Subcutaneous abdominal adipose tissue (tissue), 5 donors: ENCODE results near the gene MAN1A1.

ENCODE experiments used
- H3K27ac ChIP-seq: one replicate; pipeline ENCODE4 v1.7.0; 2013; ENCODE audit warnings: low read depth, mild to moderate bottlenecking, inconsistent platforms, low read length, moderate library complexity
- H3K27me3 ChIP-seq, 5 donors: one replicate each; pipeline ENCODE4 v1.7.0; 2013; ENCODE audit warnings: low read length in 5 of 5, inconsistent platforms in 1 of 5; ENCODE audit not compliant: control insufficient read depth in 5 of 5, insufficient read depth in 4 of 5
- H3K36me3 ChIP-seq, 5 donors: one replicate each; pipeline ENCODE4 v1.7.0; 2013; ENCODE audit warnings: low read length in 5 of 5; ENCODE audit not compliant: control insufficient read depth in 5 of 5, insufficient read depth in 5 of 5
- H3K4me1 ChIP-seq, 5 donors: one replicate each; pipeline ENCODE4 v1.7.0; 2013; ENCODE audit warnings: low read length in 5 of 5, mild to moderate bottlenecking in 3 of 5, moderate library complexity in 1 of 5; ENCODE audit not compliant: control insufficient read depth in 5 of 5, insufficient read depth in 5 of 5
- H3K4me3 ChIP-seq, 5 donors: one replicate each; pipeline ENCODE4 v1.7.0; 2013; ENCODE audit warnings: low read length in 5 of 5, low read depth in 1 of 5
- H3K9ac ChIP-seq, 5 donors: one replicate each; pipeline ENCODE4 v1.7.0; 2013; ENCODE audit warnings: low read length in 5 of 5, mild to moderate bottlenecking in 4 of 5, moderate library complexity in 3 of 5
- H3K9me3 ChIP-seq, 5 donors: one replicate each; pipeline ENCODE4 v1.7.0; 2013; ENCODE audit warnings: low read length in 5 of 5; ENCODE audit not compliant: control insufficient read depth in 5 of 5
- donor health status: healthy.
- donor health status: healthy.
- donor health status: healthy.
- donor health status: healthy.
- donor health status: healthy.

MAN1A1 gene

DNA sequence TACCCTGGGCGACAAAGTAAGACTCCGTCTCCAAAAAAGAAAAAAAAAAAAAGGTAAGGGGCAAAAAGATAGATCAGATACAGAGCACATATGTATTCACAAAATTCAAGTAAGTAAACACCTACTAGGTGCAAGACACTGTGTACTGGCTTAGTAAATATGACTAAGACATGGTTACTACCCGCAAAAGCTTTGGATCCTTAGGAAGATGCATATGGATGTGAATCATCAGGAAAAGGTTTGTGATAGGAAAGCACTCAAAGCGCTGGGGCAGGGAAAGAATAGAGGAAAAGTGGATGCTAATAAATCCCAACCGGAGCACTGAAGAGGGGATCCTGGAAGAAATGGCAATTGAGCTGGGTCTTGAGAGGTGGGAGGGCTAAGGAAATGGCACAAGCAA lies 152.3 kb downstream of the MAN1A1 start:
- Histone ChIP-seq H3K4me3 (no peak overlapping the region), H3K9me3 (no peaks in the 10 kb centered on the region)

DNA sequence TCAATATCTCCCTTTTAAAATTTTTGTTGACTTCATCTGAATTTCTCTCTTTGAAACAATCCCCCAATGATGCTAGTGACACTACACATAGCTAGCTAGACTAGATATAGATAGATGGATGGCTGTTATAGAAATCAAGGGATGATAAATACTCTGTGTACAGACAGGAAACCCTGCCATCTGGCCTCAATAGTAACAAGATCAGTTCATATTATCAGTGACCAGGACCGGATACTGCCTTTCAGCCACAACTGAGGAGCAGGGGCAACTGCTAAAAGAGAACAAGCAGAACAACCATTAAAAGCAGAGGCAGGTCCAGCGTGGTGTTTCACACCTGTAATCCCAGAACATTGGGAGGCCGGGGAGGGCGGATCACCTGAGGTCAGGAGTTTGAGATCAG lies 152.8 kb downstream of the MAN1A1 start:
- Histone ChIP-seq H3K27ac (no peak overlapping the region), H3K27me3 (no peaks in the 10 kb centered on the region), H3K4me3 (no peak overlapping the region), H3K9me3 (no peaks in the 10 kb centered on the region), H3K9ac (no peak overlapping the region), H3K36me3 (peaks cover 31 to 73% (median 54%) of the 10 kb centered on the region in 5 donors), H3K4me1 (no peaks in the 10 kb centered on the region)

More for the DNA sequence above, 152.3 kb downstream of the MAN1A1 start:
- Histone ChIP-seq H3K36me3 (peaks cover 30 to 69% (median 50%) of the 10 kb centered on the region in 5 donors), H3K27ac (no peak overlapping the region), H3K4me1 (no peaks in the 10 kb centered on the region), H3K9ac (no peak overlapping the region), H3K27me3 (no peaks in the 10 kb centered on the region)

DNA sequence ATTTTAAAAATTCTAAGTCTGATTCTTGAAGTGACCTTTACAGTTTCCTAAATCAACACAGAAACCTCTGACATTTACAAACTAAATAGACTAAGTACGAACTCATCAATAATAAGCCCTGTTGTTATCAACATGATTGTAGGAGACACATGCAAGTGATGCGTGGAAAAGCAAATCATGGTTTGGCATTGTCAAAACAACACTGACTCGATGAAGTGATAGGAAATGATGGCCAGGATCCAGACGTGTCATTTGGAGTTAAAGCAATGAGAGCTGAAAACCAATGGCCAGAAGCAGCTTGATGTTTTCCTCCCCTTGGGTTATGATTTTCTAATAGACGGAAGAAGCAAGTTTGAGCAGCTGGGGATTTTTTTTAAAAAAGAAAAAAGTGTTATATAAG lies 153.7 kb downstream of the MAN1A1 start:
- Histone ChIP-seq H3K27ac (no peak overlapping the region), H3K4me1 (no peaks in the 10 kb centered on the region), H3K4me3 (no peak overlapping the region), H3K9me3 (no peaks in the 10 kb centered on the region), H3K9ac (no peak overlapping the region), H3K36me3 (peaks cover 25 to 73% (median 54%) of the 10 kb centered on the region in 5 donors), H3K27me3 (no peaks in the 10 kb centered on the region)

DNA sequence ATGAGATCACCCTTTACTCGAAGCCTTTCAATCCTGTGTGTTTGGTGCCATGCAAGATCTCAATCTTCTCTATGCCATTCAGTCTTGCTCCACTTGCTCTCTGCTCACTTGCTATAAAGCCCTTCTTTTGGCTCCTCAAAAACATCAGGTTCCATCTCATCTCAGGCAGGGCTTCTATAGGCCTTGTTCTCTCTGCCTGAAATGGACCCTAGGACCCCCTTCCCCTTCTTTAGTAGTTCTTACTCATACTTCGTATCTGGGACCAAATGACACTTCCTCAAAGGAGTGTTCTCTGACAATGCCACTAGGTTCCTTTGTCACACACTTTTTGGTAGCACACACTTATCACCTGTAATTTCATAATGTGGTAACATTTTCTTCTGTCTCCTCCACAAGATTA lies 154.4 kb downstream of the MAN1A1 start:
- no peak overlapping the region for H3K9ac ChIP-seq
- H3K36me3 ChIP-seq: peaks cover 22 to 71% (median 50%) of the 10 kb centered on the region in 5 donors
- H3K9me3 ChIP-seq: no peaks in the 10 kb centered on the region
- no peak overlapping the region for H3K27ac ChIP-seq
- no peaks in the 10 kb centered on the region for H3K27me3 ChIP-seq
- no peak overlapping the region for H3K4me3 ChIP-seq
- no peaks in the 10 kb centered on the region for H3K4me1 ChIP-seq

DNA sequence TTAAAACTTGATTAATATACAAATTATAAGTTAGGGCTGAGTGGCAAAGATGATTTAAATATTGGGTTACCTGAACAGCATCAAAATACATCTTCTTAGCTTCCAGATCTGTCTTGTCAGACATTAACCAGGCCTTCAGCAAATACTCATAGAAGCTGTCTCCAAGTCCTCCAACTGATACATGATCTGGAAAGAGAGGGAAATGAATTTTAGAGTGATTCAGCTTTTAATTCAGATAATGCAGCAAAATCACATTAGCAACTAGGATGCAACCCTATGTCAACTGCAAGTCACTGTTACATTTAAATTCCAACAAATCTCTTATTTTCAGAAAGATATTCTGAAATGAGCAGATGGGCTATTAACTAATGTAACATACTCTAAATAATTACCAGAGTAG lies 155.9 kb downstream of the MAN1A1 start:
- no peak overlapping the region for H3K9ac ChIP-seq
- H3K4me1 ChIP-seq: no peaks in the 10 kb centered on the region
- H3K27ac ChIP-seq: no peak overlapping the region
- H3K4me3 ChIP-seq: no peak overlapping the region
- H3K9me3 ChIP-seq: no peaks in the 10 kb centered on the region
- no peaks in the 10 kb centered on the region for H3K27me3 ChIP-seq
- peaks cover 30 to 75% (median 64%) of the 10 kb centered on the region in 5 donors for H3K36me3 ChIP-seq

DNA sequence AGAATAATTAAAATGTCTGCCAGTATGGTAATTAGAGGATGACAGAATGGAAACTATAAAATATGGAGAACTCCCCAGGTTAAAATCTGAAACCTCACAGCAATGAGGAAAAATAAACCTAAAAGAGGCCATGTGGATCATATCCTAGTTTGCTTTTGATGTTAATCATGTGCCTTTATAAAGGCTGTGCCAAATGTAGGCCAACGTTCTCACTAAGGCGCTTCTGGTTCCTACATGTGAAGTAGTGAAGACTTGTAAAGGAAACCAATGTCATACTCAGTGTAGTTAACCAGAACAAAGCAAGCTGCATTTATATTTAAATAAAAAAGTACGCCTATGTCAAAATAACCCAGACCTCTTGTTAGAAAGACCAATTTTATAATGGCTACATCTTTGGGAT lies 157.4 kb downstream of the MAN1A1 start:
- no peak overlapping the region for H3K4me3 ChIP-seq
- no peak overlapping the region for H3K9ac ChIP-seq
- no peaks in the 10 kb centered on the region for H3K4me1 ChIP-seq
- no peak overlapping the region for H3K27ac ChIP-seq
- H3K27me3 ChIP-seq: no peaks in the 10 kb centered on the region
- H3K9me3 ChIP-seq: no peaks in the 10 kb centered on the region
- H3K36me3 ChIP-seq: peaks cover 35 to 80% (median 66%) of the 10 kb centered on the region in 5 donors

DNA sequence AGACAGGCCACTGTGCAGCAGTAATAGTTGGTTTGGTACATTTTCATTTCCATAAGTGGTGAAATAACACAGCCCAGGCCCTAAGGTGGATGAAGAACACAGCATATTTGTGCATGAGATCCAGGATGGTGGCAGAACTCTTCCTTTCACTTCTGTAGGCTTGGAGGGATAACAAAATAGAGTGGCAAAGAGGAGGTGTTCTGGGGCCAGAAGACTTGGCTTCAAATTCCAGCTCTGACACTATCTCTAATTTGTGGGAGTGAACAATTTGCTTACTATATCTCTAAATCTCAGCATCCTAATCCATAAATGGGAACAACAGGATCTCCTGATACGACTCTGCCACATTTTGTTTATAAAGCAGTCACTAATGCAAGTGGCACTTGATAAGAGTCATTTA lies 159.4 kb downstream of the MAN1A1 start:
- no peak overlapping the region for H3K9ac ChIP-seq
- H3K4me3 ChIP-seq: no peak overlapping the region
- no peaks in the 10 kb centered on the region for H3K9me3 ChIP-seq
- H3K4me1 ChIP-seq: no peaks in the 10 kb centered on the region
- H3K36me3 ChIP-seq: peaks cover 43 to 82% (median 67%) of the 10 kb centered on the region in 5 donors
- H3K27ac ChIP-seq: no peak overlapping the region
- H3K27me3 ChIP-seq: no peaks in the 10 kb centered on the region

DNA sequence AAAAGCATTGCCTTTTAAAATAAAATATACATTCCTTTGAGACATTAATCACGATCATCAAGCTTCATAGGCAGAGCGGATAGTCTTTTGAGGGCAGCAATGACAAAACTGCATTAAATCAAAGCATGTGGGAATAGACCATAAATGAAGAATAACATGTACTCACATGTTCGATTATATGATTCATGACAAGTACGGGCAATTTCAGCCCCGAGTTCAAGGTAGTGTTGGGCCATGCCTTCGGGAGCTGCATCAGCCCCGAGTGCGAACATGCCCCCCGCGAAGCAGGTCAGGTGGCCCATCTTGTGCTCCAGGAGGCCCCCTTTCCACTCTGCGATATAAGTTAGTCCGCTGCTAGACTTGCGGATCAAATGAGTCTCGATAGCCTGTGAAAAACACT lies 160.1 kb downstream of the MAN1A1 start:
- no peak overlapping the region for H3K27ac ChIP-seq
- H3K4me1 ChIP-seq: no peaks in the 10 kb centered on the region
- no peak overlapping the region for H3K9ac ChIP-seq
- H3K27me3 ChIP-seq: no peaks in the 10 kb centered on the region
- H3K36me3 ChIP-seq: peaks cover 46 to 82% (median 66%) of the 10 kb centered on the region in 5 donors
- no peak overlapping the region for H3K4me3 ChIP-seq
- no peaks in the 10 kb centered on the region for H3K9me3 ChIP-seq

DNA sequence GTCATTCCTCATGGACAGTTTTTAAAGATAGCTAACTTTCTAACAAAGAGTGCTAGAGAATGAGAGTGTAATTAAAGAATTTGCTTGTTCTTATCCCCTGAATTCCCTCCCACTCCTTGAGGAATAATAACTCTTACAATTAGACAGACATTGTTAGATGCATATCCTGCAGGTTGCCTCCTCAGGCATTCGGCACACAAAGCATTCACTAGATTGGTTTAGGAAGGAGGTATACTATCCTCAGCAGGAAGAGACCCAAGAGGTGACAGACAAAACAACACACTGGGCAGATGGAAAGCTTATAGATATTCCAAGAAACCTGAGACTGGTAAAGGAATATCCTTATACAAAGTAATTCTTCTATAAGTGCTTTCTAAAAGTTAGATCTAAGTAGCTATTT lies 162.0 kb downstream of the MAN1A1 start:
- Histone ChIP-seq H3K9ac (no peak overlapping the region), H3K4me3 (no peak overlapping the region), H3K4me1 (no peaks in the 10 kb centered on the region), H3K27ac (no peak overlapping the region), H3K27me3 (no peaks in the 10 kb centered on the region), H3K36me3 (peaks cover 39 to 79% (median 63%) of the 10 kb centered on the region in 5 donors), H3K9me3 (no peaks in the 10 kb centered on the region)

DNA sequence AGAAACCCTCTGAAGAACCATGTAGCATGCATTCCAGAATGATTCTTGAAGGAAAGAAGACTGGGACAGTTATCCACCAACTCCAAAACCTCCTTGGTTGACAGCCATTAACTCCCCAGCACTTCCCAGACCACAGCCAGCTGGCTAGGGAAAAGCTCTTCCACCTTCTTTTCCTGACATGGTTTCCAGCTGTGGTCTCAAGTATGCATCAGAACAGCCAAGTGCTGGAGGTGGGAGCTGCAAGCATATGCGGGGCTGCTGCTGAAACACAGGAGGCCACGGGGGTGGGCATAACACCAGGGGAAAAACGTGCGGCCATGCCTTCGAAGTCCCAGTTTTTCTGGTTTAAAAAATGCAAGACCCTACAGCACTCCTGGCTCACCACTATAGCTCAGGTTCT lies 163.1 kb downstream of the MAN1A1 start:
- H3K4me3 ChIP-seq: no peak overlapping the region
- H3K9me3 ChIP-seq: no peaks in the 10 kb centered on the region
- no peak overlapping the region for H3K9ac ChIP-seq
- peaks cover 39 to 73% (median 52%) of the 10 kb centered on the region in 5 donors for H3K36me3 ChIP-seq
- H3K27ac ChIP-seq: no peak overlapping the region
- H3K27me3 ChIP-seq: no peaks in the 10 kb centered on the region
- H3K4me1 ChIP-seq: no peaks in the 10 kb centered on the region
